ENCODE measurements around the gene HAUS7.

The HAUS7 gene

DNA sequence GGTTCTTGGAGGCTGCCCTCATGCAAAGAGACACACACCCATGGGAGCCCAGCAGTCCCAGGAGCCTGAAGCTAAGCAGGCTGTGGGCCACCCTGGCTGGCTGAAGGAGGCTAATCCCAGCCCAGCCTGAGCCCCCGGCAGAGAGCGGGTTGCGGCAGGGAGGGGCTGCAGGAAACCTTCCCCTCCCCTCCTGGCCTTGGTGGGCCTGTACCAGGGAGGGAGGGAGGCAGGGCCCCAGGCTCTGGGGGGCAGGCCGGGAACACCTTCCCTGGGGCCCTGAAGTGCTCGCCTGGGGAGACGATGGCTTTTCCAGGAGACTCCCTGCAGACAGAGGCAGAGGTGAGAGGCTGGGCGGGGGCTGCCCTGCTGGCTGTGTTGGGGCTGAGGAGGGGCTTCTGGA is 28.1 kb upstream of the HAUS7 start:
- no peak for DNase-seq

DNA sequence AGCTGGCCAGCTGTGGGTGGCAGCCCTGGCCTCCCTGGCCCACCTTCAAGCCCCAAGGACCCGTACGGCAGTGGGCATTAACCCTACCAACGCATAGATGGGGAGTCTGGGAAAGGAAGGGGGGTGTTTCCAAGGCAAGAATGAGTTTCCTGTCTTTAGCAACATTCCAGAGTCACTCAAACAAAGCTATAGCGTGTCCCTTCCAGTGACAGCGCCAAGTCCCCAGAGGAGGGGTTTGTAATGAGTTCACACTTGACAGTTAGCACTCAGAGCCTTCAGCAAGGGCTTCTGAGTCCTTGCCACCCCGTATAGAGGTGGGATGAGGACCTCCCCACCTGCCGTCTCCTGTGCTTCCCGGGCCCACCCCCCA is 26.2 kb upstream of the HAUS7 start:
- no peak for DNase-seq

DNA sequence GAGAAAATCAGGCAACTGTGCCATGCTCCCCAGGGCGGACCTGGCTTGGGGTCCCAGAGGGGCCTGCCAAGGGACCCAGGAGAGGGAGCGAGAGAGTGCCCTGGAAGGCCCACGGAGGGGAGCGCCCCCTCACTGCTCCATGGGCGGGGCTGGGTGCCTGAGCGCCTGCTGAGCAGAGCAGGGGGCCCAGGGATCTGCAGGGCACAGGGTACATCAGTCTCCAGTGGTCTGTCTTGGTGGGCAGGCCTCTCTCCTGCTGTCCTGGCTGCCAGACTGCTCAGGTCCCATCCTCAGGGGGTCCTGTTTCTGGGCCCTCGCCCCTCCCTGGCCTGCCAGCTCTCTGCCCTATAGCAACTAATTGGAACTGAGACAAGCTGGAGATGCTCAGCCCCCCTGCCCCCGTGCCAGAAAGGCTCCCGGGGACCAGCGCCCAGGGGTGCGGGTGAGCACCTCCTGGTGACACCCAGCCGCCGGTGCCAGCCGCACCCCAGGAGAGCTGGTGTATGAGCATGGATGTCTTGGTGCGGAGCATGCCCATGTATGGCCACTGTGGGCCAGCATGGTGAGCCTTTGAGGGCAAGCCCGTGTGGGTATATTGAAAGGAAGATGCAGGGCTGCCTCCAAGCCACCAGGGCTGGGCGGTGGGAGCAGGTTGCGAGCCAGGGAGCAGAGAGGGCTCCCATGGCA is 25.7 kb upstream of the HAUS7 start:
- DNase-seq = no peak

DNA sequence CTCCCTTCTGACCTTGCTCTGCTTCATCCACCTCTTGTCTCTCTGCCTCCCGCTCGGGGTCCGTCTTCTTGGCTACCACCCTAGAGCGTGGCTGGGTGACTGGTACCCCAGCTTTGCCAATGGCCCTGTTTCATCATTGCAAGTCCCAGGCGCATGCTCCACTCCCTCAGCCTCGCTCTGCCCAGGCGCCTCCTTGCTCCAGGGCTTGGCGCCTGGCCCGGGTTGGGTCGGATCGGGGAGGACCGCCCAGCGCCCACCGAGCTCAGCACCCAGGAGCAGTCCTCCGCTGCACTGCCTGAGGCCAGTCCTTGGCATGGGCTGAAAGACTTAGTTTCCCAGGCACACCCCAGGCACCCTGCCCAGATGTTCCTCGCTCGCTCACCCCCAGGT is 25.0 kb upstream of the HAUS7 start:
- no peak for DNase-seq

DNA sequence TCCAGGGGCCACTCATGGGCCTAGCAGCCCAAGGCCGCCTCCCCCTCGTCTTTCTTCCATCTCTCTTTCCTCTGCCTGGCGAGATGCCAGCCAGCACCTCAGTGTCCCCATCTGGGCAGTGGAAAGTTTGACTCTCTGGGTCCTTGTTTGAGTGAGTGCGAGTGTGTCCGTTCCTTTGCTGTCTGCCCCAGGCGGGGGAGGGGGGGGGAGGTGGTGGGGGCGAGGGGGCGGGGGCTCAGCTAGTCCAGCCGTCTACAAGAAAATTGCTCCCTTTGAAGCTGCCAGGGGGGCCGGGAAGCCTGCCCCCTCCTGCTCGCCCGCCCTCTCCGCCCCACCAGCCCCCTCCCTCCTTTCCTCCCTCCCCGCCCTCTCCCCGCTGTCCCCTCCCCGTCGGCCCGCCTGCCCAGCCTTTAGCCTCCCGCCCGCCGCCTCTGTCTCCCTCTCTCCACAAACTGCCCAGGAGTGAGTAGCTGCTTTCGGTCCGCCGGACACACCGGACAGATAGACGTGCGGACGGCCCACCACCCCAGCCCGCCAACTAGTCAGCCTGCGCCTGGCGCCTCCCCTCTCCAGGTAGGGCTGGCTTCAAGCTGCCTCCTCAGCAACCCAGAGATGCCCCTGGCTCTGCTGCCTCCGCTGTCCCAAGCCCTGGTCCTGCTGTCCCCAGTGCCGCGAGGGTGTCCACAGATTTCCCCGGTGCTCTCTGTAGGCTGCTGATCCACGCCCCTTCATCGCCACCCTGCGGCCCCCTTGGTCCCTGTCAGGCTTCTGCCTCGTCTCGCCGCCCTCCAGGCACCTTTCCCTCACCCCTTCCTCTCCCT is 24.4 kb upstream of the HAUS7 start, which contains the start of gene BGN:
Gene BGN, plus strand, starts transcription at position 440 of the 821 bp plus-strand sequence. CDS start 9,652 bp downstream, outside the sequence.
- peak in 1 of 2 donors; percentile 7 for DNase-seq

DNA sequence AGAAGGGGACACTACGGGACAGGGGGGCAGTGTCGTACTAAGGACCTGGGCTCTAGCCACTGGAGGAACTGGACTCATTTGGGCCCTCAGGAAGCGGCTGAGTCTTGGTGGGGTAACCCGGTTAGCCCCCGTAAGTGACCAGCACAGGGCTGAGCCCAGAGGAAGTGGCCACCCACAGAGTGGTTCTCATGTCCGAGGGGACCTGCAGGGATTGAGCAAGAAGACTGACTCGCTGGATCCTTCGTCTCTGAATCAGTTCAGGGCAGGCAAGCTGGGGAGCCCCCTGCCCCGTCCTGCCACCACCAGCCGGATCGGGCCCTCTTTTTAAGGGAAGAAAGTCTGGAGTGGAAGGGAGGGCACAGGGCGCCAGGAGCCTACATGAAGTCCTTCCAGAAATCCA is 23.7 kb upstream of the HAUS7 start:
- no peak for DNase-seq

DNA sequence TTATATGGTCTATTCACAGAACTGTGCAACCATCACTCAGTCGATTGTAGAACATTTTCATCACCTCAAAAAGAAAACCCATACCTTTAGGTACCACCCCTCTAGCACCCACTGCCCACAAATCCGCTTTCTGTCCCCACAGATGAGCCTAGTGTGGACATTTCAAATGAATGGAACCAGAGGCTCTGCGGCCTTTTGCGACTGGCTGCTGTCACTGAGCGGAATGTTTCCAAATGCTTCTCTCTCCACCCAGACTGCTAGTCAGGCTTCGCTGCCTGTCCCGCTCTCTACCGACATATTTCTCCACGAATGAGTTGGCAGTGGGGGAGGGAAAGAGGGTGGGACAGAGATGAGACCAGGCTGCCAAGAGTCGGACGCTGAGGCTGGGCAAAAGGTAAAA is 22.7 kb upstream of the HAUS7 start:
- DNase-seq = no peak

DNA sequence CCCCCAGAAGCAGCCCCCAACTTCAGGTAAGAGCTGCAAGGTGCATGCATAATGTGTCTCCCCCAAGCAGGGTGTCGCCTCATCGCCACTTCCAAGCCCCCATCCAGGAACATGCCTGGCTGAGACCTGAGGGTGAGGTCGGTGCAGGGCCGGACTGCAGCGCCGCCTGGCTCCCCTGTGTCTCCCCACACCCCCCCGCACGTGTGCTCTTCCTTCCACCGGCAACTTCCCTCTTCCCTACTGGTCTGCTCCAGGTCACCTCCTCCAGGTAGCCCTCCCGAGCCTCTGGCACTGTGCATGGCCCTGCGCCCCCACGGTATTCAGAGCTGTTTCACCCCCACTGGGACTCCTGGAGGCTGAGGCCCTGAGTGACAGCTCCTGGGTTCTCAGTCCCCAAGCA is 22.2 kb upstream of the HAUS7 start:
- DNase-seq = no peak

DNA sequence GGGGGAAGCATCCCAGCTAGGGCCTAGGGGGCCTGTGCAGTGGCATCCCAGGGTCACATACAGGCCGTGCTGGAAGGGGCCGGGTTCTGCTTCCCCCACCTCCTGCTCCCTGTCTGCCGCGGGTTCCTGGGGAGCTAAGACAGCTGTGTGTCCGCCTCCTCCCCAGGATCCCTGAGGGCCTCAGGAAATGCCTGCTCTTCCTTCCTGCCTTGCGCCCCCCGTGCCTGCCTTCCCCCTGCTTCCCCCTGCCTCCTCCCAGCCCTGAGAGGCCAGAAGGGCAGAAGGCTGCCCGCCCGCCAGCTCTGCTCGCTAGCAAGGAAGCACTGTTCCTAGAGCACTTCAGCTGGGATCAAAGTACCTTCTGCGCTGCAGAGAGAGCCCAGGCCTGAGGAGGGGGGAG is 21.5 kb upstream of the HAUS7 start:
- no peak for DNase-seq

DNA sequence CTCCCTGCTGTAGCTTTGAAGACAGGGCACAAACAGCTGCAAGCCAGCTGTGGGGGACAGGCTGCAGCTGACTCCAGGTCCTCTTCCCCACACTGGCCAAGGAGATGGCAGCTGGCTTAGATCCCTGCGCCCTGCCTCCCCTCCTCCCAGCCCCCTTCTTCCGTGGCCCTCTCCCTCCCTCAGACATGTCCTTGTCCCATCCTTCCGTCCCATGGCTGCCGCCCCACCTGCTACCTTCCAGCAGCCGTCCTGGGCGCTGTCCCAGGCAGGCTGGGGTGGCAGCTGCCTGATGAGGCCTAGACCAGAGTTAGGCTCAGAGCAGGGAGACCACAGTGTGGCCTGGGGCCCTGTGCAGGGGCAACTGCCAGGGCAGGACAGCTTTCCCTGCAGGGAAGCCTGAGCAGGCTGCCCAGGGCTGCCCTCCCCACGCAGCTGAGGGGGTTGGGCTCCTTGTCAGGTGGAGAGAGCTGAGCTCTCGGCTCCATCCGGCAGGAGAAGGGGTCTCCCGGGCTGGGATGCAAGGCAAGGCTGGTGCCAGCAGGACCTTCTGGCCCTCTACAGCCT is 21.1 kb upstream of the HAUS7 start:
- no peak for DNase-seq

DNA sequence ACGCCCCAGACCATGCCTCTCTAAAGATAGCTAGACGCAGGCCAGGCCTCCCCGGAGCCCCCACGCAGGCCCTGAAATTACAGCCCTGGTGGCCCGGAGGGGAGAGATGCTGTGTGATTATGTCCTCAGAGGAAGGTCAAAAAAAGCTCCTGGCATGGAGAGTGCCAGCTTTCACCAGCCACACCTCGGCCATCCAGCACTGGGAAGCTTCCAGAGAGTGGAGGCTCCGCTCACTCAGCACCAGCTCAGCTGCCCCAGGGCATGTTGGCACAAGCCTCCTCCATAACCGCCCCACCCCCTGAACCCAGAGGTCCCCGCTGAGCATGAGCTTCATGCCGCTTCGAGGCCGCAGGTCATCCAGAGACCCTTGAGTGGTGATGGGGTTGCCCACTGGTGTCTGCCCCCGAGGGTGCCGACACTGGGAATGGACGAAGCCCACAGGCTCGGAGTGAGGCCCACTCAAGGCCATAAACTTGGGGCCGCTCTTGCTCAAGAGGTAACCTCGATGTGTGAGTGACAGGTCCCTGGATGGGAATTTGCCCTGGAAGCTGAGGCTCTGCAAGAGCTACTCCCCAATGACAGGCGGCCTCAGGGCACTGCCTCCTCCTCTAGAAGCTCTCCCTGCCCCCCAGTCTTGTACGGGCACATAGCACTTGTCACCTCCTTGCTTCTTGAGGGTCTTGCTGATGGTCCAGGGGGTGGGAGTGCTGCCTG is 20.0 kb upstream of the HAUS7 start:
- no peak for DNase-seq

DNA sequence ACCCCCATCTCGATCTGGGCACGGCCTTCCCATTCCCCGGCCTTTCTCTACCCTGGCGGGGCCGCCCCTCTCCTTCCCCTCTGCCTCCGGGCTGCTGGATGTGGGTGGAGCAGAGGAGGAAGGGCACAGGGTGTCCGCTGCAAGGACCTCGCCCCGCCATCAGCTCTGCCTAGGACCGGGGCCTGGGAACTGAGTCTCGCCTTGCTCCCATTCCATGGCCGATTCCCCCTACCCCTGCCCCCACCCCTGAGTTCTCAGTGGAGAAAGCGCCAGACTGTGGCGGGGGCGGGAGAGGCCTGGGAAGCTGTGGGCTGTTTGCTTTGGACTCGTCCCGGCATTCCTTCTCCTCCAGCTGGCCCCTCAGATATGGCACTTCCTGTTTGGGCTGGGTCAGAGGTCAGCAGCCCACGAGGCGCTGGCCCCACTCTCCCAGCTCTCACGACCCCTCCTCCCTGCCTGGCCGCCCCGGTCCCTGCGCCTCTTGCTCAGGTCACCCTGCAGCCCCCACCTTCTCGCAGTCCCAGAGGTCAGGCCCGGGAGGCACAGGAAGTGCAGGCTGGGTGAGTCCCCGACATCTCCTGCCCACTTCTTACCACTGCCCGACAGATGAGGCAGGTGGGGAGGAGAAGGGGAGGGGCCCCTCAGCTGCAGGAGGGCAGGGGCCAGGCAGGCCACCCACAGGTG is 18.0 kb upstream of the HAUS7 start:
- DNase-seq = no peak

DNA sequence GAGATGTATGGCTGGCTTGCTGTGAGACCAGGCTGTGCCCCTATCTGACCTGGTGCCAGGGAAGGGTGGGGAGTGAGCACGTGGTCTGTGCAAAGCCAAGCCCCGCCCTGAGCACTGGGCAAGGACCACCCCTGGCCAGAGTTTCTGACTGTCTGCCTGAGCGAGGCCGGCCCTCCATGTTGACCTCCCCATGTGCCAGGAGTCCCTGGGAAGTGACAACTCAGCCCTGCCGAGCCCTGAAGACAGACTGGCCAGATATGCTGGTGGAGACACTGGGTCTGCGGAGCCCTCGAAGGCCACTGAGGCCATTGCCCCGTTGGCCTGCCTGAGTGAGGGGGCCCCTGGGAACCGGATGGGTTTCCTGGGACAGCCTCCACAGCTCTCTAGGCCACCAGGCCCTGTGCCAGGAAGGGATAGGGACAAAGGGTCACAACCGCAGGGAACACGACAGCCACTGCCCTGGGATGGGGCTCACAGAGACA is 17.3 kb upstream of the HAUS7 start:
- DNase-seq = no peak

DNA sequence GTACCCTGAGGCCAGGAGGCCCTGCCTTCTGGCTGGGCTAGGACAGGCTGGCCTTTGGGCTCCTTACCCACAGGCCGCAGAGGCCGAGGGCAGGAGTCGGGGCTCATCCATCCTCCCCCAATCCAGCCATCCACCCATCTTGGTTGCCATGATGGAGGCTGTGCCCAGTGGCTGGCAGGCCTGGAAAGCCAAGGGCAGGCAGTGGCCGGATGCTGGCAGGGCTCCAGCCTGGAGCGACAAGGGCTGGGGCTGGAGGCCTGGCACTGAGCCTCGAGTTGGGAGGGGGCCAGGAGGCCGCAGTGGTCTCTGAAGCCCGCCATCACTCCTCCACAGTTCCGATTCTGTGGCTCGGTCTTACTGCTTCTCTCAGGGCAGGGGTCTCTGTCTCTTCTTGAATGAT is 15.8 kb upstream of the HAUS7 start:
- DNase-seq = no peak

DNA sequence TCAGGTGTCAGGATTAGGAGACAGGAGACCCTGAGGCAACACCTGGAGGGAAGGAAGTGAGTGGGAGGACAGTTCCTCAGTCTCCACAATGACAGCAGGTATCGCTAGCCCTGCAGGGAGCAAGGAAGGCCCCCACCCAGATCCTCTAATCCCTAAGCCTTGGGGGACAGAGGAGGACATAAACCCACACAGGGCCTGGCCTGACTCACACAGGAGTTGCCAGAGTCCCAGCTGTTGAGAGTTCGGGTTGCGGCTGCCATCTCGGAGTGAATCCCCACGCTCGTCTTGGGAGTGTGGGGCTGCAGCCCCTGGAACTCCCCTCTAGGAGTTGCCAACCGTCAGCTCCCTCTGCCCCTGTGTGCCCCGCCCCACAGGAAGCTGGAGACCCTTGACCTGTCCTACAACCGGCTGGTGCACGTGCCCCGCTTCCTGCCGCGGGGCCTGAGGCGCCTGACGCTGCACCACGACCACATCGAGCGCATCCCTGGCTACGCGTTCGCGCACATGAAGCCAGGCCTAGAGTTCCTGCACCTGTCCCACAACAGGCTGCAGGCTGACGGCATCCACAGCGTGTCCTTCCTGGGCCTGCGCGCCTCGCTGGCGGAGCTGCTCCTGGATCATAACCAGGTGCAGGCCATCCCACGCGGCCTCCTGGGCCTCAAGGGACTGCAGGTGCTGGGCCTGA is 15.2 kb upstream of the HAUS7 start:
- DNase-seq = no peak

DNA sequence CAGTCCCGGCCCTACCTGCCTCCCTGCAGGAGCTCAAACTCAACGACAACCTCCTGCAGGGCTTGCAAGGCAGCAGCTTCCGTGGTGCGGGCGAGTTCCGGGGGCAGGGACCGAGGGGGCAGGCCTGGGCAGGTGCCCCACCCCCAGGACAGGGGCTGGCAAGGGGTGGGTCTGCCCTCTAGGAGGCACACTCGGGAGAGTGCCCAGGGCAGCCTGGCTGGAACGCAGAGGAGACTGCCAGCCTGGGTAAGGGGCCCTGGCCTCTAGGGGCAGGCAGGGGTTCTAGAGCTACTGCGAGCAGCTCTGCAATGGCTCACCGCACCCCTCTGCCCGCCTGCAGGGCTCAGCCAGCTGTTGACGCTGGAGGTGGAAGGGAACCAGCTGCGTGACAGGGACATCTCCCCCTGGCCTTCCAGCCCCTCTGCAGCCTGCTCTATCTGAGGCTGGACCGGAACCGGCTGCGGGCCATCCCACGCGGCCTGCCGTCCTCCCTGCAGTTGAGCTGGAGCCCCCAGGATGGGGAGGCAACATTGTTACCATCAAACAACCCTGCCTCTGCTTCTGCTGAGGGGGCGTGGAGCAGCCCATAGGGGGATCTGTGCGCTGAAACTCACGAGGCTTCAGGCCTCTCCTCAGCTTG is 12.1 kb upstream of the HAUS7 start:
- DNase-seq = no peak

DNA sequence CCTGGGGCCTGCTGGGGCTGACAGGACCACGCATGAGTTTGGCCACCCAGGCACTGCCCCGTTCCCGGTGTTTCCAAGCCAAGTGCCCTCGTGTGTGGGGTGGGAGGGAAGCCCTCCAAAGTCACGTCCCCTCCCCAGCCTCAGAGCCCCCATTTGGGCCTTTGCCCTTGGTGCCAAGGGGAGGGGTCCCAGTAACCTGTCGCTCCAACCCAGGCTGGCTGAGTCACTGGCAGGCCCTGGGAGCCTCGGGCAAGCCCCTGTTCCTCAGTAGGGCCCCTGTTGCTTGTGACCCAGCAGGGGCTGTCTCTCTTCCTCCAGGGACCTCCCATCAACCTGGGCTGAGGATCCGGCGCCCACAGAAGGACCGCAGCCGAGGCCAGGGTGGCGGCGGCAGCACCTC is 10.7 kb upstream of the HAUS7 start:
- DNase-seq = no peak

DNA sequence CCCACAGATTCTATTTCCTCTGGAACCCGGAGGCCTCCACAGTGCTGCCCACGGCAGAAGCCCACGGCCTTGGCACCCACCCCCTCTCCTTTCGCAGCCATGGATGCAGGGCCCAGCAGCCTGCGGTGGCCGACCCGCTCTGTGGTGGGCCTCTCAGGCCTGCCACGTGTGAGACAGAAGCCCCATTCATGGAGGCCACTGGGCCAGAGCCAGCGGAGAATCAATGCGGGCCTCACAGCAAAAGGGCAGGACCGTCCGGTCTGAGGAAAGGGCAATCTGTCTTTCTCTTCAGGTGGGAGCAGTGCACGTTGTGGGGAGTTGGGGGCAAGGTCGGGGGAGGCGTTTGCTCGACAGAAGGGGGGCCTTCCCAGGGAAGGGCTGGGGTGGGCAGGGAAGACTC is 8.4 kb upstream of the HAUS7 start:
- DNase-seq = no peak

DNA sequence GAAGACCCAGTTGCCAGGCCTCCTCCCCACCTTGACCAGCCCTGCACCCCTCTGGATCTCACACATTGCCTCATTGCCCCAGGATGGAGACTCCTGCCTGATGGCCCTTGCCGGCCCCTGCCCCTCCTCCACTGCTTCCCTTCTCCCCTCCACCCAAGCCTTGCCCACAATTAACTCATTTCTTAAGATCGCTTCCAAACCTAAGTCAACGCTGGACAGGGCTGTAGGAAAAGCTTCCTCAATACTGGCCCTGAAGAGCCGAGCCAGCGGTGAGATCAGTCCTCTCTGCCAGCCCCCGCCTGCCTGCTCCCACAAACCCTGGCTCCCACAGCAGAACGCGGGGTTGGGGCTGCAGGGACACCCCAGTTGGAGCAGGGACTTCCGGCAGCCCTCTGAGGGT is 7.5 kb upstream of the HAUS7 start:
- DNase-seq = no peak

DNA sequence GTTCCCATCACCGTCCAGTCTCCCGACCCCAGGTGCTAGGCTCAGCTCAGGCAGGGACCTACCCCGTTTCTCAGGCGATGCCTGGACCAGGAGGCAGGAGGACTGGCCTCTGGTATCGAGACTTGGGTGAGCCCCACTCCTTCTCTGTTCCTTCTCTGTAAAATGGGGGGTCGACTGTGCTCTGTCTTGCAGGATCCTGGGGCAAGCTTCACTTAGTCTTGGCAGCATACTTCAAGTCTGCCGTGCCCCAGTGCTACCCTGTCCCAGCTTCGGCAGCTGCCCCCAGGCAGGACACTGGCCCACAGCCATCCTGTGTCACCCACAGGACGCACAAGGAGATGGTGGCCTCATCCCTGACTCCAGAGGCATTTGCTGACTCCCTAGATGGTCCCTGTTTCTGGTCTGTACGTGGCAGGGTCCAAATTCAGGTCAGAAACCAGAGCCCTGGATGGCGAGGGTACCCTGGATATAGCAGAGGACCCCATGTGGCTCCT is 7.0 kb upstream of the HAUS7 start:
- DNase-seq = no peak

DNA sequence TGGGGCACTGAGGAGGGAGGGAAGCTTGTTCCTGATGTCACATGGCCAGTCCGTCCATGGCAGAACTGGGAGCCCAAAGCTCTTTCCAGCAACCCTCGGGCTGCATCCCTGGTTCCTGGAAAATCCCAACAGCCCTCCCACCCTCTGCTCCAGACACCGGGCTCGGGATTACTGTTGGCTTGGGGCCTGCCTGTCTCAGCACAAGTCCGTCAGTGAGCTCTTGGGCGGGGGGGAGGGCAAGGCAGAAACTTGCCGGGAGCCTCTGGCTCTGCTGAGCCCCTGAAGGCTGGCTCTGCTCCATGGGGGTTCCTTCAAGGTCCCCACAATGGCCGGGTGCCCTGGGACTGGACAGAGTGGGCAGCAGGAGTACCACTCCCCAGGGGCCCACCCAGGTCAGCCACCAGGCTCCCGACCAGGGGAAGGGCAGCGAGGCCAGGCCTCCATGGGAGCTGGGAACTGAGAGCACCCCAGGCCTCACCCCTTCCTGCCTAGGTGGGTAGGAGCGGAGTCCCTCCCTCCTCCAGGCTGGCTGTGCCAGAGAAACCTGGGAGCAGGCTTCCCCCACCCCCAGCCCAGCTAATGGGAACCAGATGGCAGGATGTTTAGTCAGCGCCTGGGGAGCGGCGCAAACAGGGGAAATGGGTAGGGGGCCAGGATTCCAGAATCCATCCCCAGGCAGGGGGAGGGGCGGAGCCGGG is 6.4 kb upstream of the HAUS7 start:
- DNase-seq = no peak
